ENCODE data around the gene WSCD1. TPM values are rescaled to one million over a fixed set of nuclear protein-coding genes. Genes with fewer than 3 reads are reported as not detected.

Gene WSCD1
- total RNA-seq, 2 donors from 2014 or later = 1.7 to 4.1 TPM

DNA sequence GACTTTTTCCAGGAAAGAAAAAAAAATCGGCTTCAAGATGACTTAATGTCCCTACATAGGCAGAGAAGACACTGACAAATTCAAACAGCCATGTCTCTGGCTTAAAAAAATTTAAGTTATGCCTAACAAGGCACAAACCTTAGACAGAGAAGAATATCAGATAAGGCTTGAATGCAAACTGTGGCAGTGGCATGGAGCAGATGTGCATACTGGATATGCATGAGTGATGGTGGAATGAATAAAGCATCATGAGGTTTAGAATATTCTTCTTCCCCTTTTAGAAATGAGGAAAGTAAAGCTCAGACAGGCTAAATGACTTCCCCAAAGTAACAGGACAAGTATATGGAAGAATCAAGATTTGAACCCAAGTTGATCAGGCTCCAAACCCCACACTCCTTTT is 23.2 kb upstream of the WSCD1 start:
- Histone ChIP-seq H3K9me3 (no peaks in the 10 kb centered on the region), H3K27ac (no peak overlapping the region), H3K4me3 (no peak overlapping the region), H3K27me3 (replicated peaks; ENCODE audit: insufficient read depth) (no peaks in the 10 kb centered on the region), H3K36me3 (no peaks in the 10 kb centered on the region), H3K4me1 (replicated peaks) (no peaks in the 10 kb centered on the region)
- no peak for TF ChIP-seq POLR2A (IDR thresholded peaks at IDR 0.05)
- TF ChIP-seq, protein P1, sequence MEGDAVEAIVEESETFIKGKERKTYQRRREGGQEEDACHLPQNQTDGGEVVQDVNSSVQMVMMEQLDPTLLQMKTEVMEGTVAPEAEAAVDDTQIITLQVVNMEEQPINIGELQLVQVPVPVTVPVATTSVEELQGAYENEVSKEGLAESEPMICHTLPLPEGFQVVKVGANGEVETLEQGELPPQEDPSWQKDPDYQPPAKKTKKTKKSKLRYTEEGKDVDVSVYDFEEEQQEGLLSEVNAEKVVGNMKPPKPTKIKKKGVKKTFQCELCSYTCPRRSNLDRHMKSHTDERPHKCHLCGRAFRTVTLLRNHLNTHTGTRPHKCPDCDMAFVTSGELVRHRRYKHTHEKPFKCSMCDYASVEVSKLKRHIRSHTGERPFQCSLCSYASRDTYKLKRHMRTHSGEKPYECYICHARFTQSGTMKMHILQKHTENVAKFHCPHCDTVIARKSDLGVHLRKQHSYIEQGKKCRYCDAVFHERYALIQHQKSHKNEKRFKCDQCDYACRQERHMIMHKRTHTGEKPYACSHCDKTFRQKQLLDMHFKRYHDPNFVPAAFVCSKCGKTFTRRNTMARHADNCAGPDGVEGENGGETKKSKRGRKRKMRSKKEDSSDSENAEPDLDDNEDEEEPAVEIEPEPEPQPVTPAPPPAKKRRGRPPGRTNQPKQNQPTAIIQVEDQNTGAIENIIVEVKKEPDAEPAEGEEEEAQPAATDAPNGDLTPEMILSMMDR (IDR thresholded peaks at IDR 0.05) = no peak
- no peak for TF ChIP-seq POLR2AphosphoS5 (IDR thresholded peaks at IDR 0.05)
- DNase-seq (ENCODE audit: low spot score) = no peak
- 82% methylated on average over 1 of the region's 1 CpG for WGBS
- intact Hi-C loops (cut with DNase I) = no loop called here

DNA sequence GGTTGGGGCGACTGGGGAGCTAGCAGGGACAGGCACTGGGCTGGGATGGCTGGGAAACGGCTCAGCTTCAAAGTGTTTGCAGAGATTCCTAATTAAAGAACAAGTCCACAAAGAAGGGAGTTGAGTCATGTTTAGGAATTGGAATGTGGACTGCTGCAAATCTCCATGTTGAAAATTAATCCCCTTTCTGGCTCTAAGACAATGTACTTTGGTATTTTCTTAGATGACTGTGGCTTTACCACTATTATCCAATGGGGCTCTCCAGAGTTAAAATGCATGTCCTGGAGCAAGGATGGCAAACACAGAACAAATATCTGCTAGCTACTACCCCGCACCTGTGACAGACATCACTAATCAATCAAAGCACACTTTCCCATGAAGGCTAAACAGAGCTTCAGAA is 22.2 kb upstream of the WSCD1 start:
- Histone ChIP-seq H3K4me3 (no peak overlapping the region), H3K9me3 (no peaks in the 10 kb centered on the region), H3K27ac (no peak overlapping the region), H3K4me1 (replicated peaks) (no peaks in the 10 kb centered on the region), H3K27me3 (replicated peaks; ENCODE audit: insufficient read depth) (no peaks in the 10 kb centered on the region), H3K36me3 (no peaks in the 10 kb centered on the region)
- 30% methylated on average over 3 of the region's 3 CpGs for WGBS
- intact Hi-C loops (cut with DNase I) = no loop called here
- no peak for DNase-seq (ENCODE audit: low spot score)
- TF ChIP-seq POLR2A (IDR thresholded peaks at IDR 0.05) = no peak
- TF ChIP-seq, protein P1 (IDR thresholded peaks at IDR 0.05) = no peak
- TF ChIP-seq POLR2AphosphoS5 (IDR thresholded peaks at IDR 0.05) = no peak

DNA sequence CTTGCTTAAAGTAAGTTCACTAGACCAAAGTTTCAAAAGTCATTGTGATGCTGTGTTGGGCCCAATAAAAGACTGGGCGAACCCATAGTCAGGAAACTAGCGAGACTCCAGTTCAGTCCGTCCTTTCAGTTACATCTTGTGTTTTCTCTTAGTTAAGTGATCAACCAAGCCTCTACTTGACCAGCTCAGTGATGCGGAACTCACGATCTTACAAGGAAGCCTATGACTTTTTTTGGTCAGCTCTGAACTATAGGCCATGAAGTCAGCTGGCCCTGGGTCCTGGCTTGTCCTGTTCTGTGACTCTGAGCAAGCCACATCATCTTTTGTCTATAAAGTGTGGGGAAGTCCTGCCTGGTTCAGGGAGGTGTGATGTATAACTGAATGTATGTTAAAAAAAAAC is 21.7 kb upstream of the WSCD1 start:
- Histone ChIP-seq H3K27me3 (replicated peaks; ENCODE audit: insufficient read depth) (no peaks in the 10 kb centered on the region), H3K9me3 (no peaks in the 10 kb centered on the region), H3K4me1 (replicated peaks) (no peaks in the 10 kb centered on the region), H3K27ac (no peak overlapping the region), H3K36me3 (no peaks in the 10 kb centered on the region), H3K4me3 (no peak overlapping the region)
- DNase-seq (ENCODE audit: low spot score) = no peak
- intact Hi-C loops (cut with DNase I) = no loop called here
- WGBS = 88% methylated on average over 5 of the region's 5 CpGs
- TF ChIP-seq POLR2A (IDR thresholded peaks at IDR 0.05) (no peak), POLR2AphosphoS5 (IDR thresholded peaks at IDR 0.05) (no peak)
- TF ChIP-seq, protein P1 (IDR thresholded peaks at IDR 0.05) = no peak

DNA sequence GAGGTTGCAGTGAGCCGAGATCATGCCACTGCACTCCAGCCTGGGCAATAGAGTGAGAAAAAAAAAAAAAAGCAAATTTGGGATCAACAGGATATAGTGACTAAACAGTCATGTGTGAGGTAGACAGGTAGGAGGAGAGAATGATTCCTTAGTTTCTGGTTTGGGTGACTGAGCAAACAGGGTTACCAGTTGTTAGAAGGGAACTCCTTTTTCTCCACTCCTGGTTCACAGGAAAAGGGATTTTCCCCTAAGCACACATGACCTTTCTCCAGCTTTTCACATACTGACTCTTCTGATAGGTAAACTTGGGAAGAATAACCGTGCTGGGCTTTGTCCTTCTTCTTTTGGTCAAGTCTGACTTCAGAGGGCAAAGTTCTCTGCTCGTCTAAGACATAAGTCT is 17.3 kb upstream of the WSCD1 start:
- no peaks in the 10 kb centered on the region for H3K9me3 ChIP-seq
- no peak for TF ChIP-seq POLR2AphosphoS5 (IDR thresholded peaks at IDR 0.05)
- TF ChIP-seq, protein P1 (IDR thresholded peaks at IDR 0.05) = no peak
- TF ChIP-seq POLR2A (IDR thresholded peaks at IDR 0.05) = no peak
- no peaks in the 10 kb centered on the region for H3K4me1 ChIP-seq (replicated peaks)
- H3K36me3 ChIP-seq = no peaks in the 10 kb centered on the region
- 74% methylated on average over 3 of the region's 3 CpGs for WGBS
- H3K4me3 ChIP-seq = no peak overlapping the region
- H3K27ac ChIP-seq = no peak overlapping the region
- intact Hi-C loops (cut with DNase I) = no loop called here
- no peak for DNase-seq (ENCODE audit: low spot score)
- H3K27me3 ChIP-seq (replicated peaks; ENCODE audit: insufficient read depth) = no peaks in the 10 kb centered on the region

DNA sequence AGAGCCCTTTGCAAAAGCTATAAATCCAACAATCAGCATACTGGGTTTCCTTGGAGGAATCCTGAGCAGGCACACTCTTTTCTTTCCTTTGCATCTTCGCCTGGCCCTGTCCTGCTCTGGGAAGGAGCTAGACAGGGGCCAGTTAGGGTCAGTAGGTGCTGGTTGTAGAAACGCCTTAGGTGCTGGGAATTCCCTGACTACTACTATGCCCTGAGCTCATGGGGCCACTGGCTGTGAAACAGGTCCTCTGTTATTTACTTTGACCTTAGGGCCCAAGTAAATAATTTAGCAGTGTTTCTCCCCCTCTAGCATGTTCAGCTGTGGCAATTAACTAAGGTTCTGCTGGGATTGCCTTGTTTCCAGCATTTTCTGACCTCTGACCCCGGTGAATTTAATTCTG is 15.8 kb upstream of the WSCD1 start:
- Histone ChIP-seq H3K27ac (no peak overlapping the region), H3K9me3 (no peaks in the 10 kb centered on the region), H3K4me1 (replicated peaks) (no peaks in the 10 kb centered on the region), H3K27me3 (replicated peaks; ENCODE audit: insufficient read depth) (no peaks in the 10 kb centered on the region), H3K36me3 (no peaks in the 10 kb centered on the region), H3K4me3 (no peak overlapping the region)
- DNase-seq (ENCODE audit: low spot score) = no peak
- TF ChIP-seq, protein P1 (IDR thresholded peaks at IDR 0.05) = no peak
- no peak for TF ChIP-seq POLR2A (IDR thresholded peaks at IDR 0.05)
- no peak for TF ChIP-seq POLR2AphosphoS5 (IDR thresholded peaks at IDR 0.05)
- intact Hi-C loops (cut with DNase I) = no loop called here
- WGBS = 81% methylated on average over 3 of the region's 3 CpGs
